ENCODE measurements around the gene KRT2.

The KRT2 gene

DNA sequence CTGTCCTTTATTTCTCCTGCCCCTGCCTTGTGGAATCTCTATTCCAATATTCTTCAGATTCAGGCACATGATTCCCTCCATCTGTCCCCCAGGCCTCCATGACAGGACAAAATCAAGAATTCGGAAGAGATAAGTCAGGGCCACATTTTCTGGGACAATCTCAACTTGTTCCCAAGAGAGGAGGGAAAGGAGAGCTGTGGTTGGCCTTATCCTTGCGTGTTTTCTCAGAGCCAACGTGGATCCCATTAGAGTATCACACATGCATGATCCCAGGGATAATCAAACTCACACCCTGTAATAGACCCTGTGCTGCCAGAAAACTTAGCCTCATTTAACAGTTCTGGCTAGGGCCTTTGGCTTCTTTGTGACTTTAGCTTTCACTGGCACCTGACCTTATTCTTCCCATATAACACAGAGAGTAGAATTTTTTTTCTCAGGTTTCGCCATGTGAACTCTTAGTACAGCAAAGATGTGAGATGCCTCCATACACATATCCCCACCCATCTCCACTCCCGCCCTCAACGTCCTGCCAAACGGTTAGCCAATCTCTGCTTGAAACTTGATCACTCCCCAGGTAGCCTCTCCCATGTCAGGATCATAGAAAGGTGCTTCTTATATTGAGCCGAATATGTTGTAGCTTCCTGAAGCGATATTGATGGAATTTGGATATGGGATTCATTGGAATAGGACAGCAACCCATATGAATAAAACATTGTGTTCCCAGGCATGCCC, 34.9 kb upstream of the KRT2 start:
- intact Hi-C loops (cut with DNase I): no loop called here
- no peak for DNase-seq

DNA sequence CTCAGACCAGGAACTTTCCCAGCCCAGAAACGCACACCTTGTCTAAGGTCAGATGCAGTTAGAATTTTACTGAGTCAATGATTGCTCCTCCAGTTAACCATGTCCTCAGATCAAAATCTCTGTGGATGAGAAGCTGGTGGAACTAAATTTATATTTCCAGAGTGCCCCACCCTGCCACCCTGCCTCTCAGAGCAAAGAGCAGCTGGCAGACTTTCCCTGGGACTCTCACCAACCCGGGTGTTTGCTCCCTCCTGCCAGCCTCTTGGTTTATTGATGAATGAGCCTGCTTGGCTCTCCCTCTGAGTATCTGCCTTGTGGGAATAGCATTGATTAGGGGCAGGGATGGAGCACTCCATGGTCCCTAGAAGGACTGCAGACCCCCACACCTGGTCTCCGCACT, 34.1 kb upstream of the KRT2 start:
- intact Hi-C loops (cut with DNase I): no loop called here
- no peak for DNase-seq

DNA sequence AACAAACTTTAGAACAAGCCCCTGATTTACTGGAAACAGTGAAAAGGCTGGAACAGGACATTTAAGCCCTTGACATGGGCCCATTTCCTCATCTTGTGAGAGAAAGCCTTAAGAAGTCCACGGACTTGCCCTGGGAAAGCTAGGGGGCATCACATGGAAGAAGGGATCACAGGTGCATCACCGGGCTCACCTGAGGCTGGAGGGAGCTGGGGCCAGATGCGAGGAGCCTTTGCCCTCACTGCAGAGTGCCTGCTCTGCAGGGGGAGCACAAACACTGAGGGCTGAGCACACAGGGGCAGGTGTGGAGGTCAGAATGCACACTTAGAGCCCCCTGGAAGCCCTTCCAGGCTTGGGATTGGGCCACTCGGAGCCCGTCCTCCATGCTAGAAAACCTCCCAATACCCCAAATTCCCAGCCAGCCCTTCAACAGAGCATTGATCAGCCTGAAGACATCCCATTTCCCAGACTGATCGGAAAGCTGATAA, 33.4 kb upstream of the KRT2 start:
- intact Hi-C loops (cut with DNase I): no loop called here
- DNase-seq: no peak

DNA sequence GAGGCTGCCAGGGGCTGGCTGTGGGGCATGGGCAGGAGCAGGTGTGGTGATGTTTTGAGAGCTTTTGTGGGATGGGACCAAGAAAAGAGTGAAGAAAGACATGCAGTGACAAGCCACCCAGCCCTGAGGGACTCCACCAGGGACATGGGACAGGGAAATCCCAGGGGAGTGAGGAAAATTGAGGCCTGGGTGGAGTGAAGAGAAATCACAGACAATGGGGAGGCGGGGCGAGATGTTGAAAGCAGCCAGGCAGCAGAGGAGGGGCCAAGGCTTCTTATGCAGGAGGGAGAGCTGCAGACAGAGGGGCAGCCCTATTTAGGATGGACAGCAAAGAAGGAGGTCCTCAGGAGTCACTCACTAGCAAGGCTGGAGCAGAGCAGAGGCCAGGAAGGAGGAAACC, 32.4 kb upstream of the KRT2 start:
- DNase-seq: no peak
- intact Hi-C loops (cut with DNase I): no loop called here

DNA sequence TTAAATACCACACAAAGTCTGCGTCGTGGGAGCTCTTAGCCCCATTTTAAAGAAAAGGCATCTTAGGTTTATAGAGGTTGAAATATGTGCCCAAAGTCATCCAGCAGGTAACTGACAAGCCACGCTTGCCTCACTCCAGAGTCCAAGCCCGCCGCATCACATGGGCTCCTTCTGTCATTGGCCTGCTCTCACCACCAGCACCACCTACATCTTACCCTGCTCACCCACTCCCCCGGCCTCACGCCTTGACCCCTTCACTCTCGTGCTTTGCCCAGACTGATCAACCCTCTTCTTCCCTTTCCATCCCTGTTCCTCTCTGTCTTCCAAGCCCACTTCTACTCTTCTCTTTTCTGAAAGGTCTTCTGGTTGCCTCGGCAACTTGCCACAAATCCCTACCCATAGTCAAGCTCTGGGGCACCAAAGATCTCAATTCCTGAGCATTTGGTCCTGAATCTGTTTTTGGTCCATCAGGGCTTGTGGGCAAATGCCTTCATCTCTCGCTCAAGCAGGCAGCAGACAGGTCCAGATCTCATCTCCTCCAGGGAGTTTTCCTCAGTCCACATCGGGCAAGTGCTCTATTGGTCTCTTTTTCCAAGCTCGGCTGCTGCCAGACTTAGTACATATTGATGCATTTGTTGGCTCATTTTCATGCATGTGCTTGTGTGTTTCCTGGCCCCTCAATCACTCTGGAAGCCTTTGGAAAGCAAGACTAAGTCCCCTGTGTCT, 31.7 kb upstream of the KRT2 start:
- intact Hi-C loops (cut with DNase I): no loop called here
- no peak for DNase-seq

DNA sequence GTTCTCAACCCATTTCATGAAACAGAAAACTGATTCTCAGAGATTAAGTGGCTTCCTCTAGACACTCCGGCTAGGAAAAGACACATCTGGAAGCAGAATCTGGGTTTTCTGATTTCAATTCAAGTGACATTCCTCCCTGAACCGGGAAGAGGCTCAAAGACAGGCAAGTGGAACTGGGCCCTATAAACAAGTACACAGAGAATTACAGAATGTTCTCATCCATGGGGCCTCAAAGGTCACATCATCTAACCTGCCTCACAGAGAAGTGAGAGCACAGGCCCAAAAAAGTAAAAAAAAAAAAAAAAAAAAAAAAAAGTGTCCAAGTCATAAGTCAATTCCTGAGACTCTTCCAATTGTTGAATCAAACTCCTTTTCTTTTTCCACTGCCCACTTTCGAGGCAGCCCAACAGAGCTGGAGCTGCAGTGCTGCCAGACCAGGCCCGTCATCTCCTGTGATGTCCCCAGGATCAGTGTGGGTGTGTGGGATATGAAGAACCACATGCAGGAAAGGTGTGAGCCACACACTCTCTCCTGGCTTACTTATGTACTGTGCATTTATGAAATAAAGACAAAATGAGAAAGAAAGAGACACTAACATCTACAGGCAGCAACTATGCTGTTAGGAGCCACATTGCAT, 31.0 kb upstream of the KRT2 start:
- no peak for DNase-seq
- intact Hi-C loops (cut with DNase I): no loop called here

DNA sequence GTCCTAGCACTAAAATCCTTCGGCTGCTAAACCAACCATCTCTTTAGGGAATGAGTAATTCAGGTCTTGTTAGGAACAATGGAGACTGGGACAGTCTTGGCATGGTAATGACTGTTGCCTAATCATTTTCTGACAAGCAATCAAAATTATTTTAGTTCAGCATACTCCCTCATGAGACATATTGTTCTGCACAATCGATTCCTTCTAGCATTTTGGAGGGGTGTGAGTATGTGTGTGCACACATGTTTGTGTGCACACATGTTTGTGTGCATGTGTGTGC, 30.3 kb upstream of the KRT2 start:
- intact Hi-C loops (cut with DNase I): no loop called here
- no peak for DNase-seq

DNA sequence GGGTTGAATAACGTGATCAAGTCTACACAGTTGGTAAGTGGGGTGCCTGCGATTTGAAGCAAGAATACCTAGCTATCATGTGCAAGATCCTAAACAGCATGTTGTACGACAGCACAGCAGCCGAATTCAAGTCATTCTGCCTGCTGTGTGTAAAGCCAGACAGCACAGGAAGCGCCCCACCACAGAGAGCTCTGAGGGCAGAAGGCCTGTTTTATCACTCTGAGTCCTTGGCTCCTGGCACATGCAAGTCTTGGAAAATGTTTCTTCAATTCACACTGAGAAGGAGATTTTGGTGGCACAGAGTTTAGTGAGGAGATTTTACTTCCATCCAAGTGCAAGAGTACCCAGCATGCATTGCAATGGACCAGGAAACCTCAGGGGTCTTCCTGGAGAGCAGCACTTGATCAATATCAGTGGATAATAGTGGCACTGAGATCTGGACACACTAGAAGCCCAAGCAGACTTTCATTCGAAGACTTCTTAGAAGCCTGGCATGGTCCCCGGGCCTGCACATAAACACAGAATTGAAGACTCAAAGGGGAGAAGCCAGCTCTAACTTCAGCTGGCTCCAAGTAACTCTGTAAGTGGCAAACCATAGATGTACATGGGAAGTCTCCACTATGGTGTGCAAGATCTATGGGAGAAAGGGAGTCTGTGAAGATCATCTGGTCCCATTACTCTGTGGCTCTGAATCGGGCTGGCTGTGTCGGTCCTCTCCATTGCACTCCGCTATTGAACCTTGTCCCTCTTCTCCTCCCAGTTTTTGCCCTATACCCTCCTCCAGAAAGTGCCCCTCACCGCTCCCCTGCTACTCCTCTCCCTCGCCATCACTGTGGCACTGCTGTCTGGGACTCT, 29.7 kb upstream of the KRT2 start:
- intact Hi-C loops (cut with DNase I): no loop called here
- no peak for DNase-seq

DNA sequence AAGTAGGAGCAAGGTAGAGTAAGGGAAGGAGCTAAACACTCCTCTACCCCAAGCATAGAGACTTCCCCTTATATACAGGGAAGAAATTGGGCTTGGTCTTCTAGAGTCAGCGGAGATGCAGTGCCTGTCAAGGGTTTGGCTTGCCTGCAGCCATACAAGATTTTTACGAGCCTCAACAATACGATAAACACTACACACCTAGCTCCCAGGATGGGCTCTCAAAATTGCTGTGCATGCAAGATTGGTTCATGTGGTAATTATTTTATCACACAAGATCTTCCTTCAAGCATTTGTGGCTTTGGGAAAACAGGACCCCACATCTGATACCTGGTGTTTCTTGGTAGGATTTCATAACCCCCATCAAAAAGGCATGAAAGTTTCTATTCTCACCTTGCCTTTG, 28.4 kb upstream of the KRT2 start, which contains the start of gene KRT1:
Gene KRT1, minus strand, starts transcription at position 45 of the 400 bp plus-strand sequence. CDS start 59 bp downstream, outside the sequence.
- intact Hi-C loops (cut with DNase I): no loop called here
- no peak for DNase-seq

DNA sequence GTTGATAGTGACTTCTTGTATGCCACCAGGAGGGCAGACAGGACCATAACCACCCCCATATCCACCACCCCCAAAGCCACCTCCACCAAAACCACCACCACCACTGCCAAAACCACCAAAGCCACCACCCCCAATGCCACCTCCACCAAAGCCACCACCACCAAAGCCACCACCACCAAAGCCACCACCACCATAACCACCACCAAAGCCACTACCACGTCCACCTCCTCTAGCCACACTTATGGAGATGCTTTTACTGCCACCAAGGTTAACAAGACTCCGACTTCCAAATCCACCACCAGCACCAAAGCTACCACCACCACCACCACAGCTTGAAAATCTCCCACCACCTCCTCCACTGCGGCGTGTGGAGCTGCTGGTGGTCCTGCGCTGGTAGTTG, 27.9 kb upstream of the KRT2 start:
- DNase-seq: no peak
- intact Hi-C loops (cut with DNase I): no loop called here

DNA sequence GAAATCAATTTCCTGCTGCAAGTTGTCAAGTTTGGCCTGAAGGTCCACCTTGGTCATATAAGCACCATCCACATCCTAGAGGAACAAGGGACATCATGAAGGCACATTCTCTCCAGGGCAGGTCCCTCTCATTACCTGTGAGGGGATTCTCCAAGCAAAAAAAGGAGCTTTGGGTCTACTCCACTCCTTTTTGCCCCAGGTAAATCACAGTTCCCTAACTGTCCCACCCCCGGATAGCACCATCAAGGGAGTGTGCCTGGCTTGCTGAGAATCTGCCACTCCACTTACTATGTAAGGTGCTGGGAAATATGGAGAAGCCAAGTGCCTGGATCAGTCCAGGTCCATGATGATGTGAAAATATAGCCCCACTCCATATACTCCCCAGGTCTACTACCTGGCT, 25.7 kb upstream of the KRT2 start:
- intact Hi-C loops (cut with DNase I): no loop called here
- no peak for DNase-seq

DNA sequence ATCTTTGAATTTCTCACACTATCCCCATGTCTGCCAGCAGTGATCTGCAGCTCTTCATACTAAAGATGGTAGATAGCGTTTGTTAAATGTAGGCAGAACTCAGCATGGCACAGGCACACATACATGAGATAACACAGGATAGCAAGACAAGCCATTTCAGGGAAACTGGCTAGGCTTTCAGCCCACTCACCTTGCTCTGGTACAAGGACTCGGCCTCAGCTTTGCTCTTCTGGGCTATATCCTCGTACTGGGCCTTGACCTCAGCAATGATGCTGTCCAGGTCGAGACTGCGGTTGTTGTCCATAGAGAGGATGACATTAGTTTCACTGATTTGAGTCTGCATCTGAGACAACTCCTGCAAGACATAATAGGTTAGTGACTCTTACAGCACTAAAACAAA, 25.1 kb upstream of the KRT2 start:
- intact Hi-C loops (cut with DNase I): no loop called here
- DNase-seq: no peak

DNA sequence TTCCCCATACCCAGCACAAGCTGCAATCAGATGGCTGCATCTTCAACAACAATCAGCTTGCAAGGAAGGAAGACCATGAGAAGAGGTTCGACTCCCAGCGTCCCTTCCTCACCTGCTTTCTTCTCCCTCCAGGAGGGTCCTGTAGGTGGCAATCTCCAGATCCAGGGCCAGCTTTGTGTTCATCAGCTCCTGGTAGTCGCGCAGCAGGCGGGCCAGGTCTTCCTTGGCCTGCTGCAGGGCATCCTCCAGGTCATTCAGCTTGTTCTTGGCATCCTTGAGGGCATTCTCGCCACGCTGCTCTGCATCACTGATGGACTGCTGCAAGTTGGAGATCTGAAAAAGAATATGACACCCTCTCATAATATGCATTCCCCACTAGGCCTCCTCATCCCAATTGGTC, 24.2 kb upstream of the KRT2 start:
- DNase-seq: no peak
- intact Hi-C loops (cut with DNase I): no loop called here

DNA sequence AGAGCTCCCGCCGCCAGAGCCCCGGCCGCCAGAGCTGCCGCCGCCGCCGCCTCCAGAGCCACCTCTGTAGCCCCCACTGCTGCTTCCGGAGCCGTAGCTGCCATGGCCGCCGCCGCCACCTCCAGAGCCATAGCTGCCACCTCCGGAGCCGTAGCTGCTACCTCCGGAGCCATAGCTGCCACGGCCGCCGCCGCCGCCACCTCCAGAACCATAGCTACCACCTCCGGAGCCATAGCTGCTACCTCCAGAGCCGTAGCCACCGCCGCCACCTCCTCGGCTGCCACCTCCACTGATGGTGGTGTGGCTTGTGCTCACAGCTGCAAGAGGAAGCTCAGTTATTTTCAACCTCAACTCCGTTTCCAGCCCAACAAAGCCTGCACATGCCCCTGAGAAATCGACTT, 23.3 kb upstream of the KRT2 start:
- no peak for DNase-seq

DNA sequence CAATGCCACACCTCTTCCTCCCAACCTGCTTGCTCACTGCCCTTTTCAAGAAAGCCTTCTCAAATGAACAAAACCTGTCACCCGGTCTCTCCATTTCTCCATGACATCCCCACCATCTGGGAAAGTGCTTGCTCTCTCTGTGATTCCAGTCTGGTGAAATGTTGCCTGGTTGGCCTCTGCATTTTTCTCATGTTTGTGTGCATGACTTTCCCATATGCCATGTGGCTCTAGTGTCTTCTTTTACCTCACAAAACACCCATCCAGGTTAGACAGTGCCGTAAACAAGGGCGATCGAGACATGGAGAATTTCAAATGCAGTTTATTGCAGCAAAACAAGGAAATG, 22.4 kb upstream of the KRT2 start:
- intact Hi-C loops (cut with DNase I): no loop called here
- no peak for DNase-seq

More for the DNA sequence above, 23.3 kb upstream of the KRT2 start:
- intact Hi-C loops (cut with DNase I): no loop called here

DNA sequence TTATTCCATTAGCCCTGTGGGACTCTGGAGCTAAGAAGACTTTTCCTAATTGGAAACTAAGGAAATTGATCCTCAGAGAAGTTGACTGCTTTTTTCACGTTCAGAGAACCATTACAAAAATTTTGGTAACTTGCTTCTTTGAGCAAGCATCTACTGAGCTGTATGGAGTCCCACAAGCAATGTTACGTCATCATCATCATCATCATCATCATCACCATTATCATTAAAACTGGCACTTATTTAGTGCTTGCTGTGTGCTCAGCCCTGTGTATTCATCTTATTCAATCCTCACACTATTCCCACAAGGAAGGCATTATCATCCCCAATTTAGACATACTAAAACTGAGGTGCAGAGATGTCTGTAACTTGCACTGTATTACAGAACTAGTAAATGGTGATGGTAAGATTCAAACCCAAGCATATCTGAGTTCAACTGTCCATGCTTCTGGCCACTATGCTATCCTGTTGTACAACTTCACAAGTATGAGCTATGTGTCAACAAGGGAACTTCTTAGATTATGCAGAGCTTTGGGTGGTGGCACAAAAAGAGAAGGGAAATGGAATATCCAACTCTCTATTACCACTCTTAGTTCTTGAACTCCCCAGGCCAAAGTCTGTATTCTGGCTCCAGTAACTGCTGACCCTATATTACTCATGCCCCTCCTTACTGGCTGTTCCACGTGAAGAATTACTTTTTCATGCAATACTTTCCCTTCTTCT, 21.9 kb upstream of the KRT2 start:
- no peak for DNase-seq
- intact Hi-C loops (cut with DNase I): no loop called here

DNA sequence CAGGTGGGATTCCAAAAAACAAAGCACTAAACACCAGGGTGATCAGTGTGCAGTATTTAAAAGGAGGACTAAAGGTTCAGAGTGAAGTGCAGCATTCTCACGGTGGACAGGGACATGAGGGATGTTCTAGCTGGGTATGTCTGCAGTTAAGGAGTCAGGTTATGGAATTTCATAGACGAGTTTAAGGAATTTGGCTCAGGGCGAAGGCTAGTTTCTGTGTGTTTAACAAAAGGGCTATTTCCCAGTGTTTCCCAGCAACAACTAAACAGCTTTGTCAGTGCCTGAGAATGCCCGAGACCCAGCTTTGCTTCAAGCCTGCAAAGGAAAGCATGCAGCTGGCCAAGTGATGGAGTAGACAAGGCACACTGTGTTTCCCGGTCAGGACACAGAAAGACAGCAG, 21.2 kb upstream of the KRT2 start:
- intact Hi-C loops (cut with DNase I): no loop called here
- DNase-seq: peak in 2 of 42 donors; percentile 14 to 40

DNA sequence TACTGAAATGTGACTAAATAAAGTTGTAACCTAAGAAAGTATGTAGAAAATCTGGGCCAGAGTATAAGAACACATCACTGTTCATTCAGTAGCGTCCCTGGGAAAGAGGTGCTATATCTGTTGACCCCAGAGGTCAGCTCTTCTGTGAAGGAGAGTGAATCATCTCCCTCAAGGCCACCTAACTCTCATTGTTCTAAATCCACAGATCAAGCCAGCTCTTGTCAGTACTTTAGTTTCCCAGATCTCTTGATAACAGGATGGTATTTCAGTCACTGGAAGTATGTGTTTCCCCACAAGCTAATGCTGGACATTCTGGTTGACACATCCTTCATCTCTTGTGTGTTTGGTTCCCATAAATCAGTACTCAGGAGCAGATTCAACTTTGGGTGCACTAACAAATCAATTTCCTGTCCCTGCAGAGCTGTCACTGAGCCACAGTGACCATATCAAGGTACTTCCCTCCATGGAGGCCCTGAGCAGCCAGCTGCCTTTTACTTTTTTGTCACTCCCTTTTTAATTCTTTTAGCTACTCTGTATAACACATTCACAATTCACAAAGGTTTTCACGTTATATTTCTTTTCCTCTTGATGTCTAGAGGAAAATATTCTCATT, 20.4 kb upstream of the KRT2 start:
- intact Hi-C loops (cut with DNase I): no loop called here
- DNase-seq: no peak

DNA sequence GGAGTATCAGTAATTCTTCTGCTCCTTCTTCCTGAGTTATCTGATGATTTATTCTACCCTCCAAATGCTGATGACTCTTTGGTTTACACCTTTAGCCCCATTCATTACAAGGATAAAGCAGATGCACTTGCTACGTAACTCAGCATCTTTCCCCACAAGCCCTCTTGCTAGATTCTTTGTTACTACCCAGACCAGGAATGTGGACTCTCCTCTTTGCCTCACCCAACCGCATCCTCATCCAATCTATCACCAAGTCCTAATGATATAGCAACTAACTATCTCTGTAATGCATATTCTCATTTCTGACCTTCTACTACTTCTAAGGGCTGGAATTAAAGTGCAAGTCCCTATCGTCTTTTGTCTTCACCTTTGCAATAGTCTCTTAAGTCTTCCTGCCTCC, 18.9 kb upstream of the KRT2 start:
- no peak for DNase-seq
- intact Hi-C loops (cut with DNase I): no loop called here
